Astrocyte of the spinal cord (primary cell): ENCODE results near the gene ALMS1.
"Not testable (repeated sequence)": the region's sequence is repeated elsewhere in the genome, so short reads cannot be mapped to it uniquely, and the experiment has no call there.

Experiments used
- DNase-seq: peaks from one replicate; pipeline ENCODE4 v3.0.0; 2011; ENCODE audit warnings: low read depth, low spot score
- H3K4me3 ChIP-seq: 2 replicates; pipeline ENCODE4 v1.5.1; 2011; ENCODE audit warnings: low read depth, mild to moderate bottlenecking, low read length, moderate library complexity
- CTCF ChIP-seq: IDR thresholded peaks from 2 replicates; pipeline ENCODE4 v1.5.1; 2012; ENCODE audit warnings: low read depth, mild to moderate bottlenecking, low read length, inconsistent platforms
- in situ Hi-C: cut with HindIII; loops from 2 replicates; pipeline ENCODE4 v1.10.0; 2017; ENCODE audit warnings: low sequenced_read_pairs

Gene ALMS1

GRCh38 chr2:73385504-73386341 lies at the start of gene ALMS1:
ALMS1 (plus strand) TSS chr2:73385836; CDS start chr2:73385869, 33 bp downstream.
- in situ Hi-C loops: no loop called here
- peak; percentile 92 for DNase-seq
- peak within 1 kb of the TSS; percentile 84 for H3K4me3 ChIP-seq
- TF ChIP-seq CTCF: no peak

GRCh38 chr2:73337828-73338227 lies 47.8 kb upstream of the ALMS1 start:
- DNase-seq: no peak
- in situ Hi-C loops: no loop called here
- TF ChIP-seq CTCF: no peak
- H3K4me3 ChIP-seq: no peak overlapping the region

GRCh38 chr2:73339201-73339600 lies 46.4 kb upstream of the ALMS1 start:
- in situ Hi-C loops: no loop called here
- DNase-seq: no peak

GRCh38 chr2:73341039-73341438 lies 44.6 kb upstream of the ALMS1 start:
- TF ChIP-seq CTCF: no peak
- H3K4me3 ChIP-seq: no peak overlapping the region
- DNase-seq: no peak
- in situ Hi-C loops: no loop called here

More at GRCh38 chr2:73339201-73339600, 46.4 kb upstream of the ALMS1 start:
- no peak overlapping the region for H3K4me3 ChIP-seq
- no peak for TF ChIP-seq CTCF

- no peak for TF ChIP-seq CTCF
- in situ Hi-C loops: no loop called here
- H3K4me3 ChIP-seq: no peak overlapping the region
- no peak for DNase-seq
Observed at GRCh38 chr2:73343992-73344391, 41.6 kb upstream of the ALMS1 start.

GRCh38 chr2:73344747-73345146 lies 40.9 kb upstream of the ALMS1 start:
- in situ Hi-C loops, H3K4me3 ChIP-seq, DNase-seq: not testable (repeated sequence)

- no peak for DNase-seq
- no peak for TF ChIP-seq CTCF
- in situ Hi-C loops: no loop called here
Observed at GRCh38 chr2:73350035-73350691, 35.5 kb upstream of the ALMS1 start.

More at GRCh38 chr2:73350035-73350691, 35.5 kb upstream of the ALMS1 start:
- no peak overlapping the region for H3K4me3 ChIP-seq
